Heart right ventricle (tissue), 16 donors: ENCODE results near the gene TMEM63C. TPM values are rescaled to one million over a fixed set of nuclear protein-coding genes. Genes with fewer than 3 reads are reported as not detected.

ENCODE experiments used
- ATAC-seq, 8 donors: fragments of 200-7000 bp; cut with Tn5 transposase; one replicate each; pipeline ENCODE4 v1.9.1; 2020; ENCODE audit warnings: mild to moderate bottlenecking in 8 of 8, moderate library complexity in 8 of 8, moderate number of reproducible peaks in 1 of 8
- DNase-seq, 2 donors: peaks; one replicate each; pipeline ENCODE4 v3.0.0-alpha.2; 2020
- H3K27ac ChIP-seq, 10 donors: fragments of 200-600 bp; sonication (generic) in 2 of 10; one replicate each; pipeline versions ENCODE4 v1.5.0 to v1.8.0; 2020 to 2022; ENCODE audit warnings: mild to moderate bottlenecking in 3 of 10
- H3K27me3 ChIP-seq, 7 donors: fragments of 200-600 bp; one replicate each; pipeline ENCODE4 v1.8.0; 2021 to 2022; ENCODE audit warnings: mild to moderate bottlenecking in 2 of 7
- H3K36me3 ChIP-seq, 9 donors: fragments of 200-600 bp; sonication (generic) in 1 of 9; one replicate each; pipeline versions ENCODE4 v1.5.0 to v1.8.0; 2020 to 2022; ENCODE audit warnings: mild to moderate bottlenecking in 2 of 9
- H3K4me1 ChIP-seq, 9 donors: fragments of 200-600 bp; sonication (generic) in 1 of 9; one replicate each; pipeline versions ENCODE4 v1.5.0 to v1.8.0; 2020 to 2022; ENCODE audit warnings: mild to moderate bottlenecking in 4 of 9
- H3K4me3 ChIP-seq, 10 donors: fragments of 200-600 bp; sonication (generic) in 2 of 10; one replicate each; pipeline versions ENCODE4 v1.5.0 to v1.8.0; 2020 to 2022; ENCODE audit warnings: mild to moderate bottlenecking in 7 of 10, moderate library complexity in 2 of 10
- H3K9me3 ChIP-seq, 11 donors: fragments of 200-600 bp in 10 of 11; sonication (generic) in 2 of 11; one replicate each; pipeline versions ENCODE4 v1.5.0 to v1.8.0; 2013 to 2022; ENCODE audit warnings: mild to moderate bottlenecking in 2 of 11, control low read depth in 1 of 11, moderate library complexity in 1 of 11
- CTCF ChIP-seq, 9 donors: fragments of 200-600 bp; sonication (generic) in 2 of 9; IDR thresholded peaks; one replicate each; pipeline versions ENCODE4 v1.5.0 to v1.8.0; 2021 to 2022; ENCODE audit warnings: antibody characterized with exemption in 9 of 9, mild to moderate bottlenecking in 5 of 9, moderate library complexity in 1 of 9
- WGBS, 2 donors: extraction: QIAGEN DNeasy Blood & Tissue Kit; methylation state at CpG; one replicate each; pipeline ENCODE4 v1.1.7; 2013; ENCODE audit warnings: inconsistent platforms in 1 of 2; 5-methylcytosine and 5-hydroxymethylcytosine counted together
- intact Hi-C, 10 donors: fragments of 100-400 bp; cut with DNase I; formaldehyde crosslinking; loops; one replicate each; pipeline versions ENCODE4 v1.11.1 to v1.14.2; 2022
- polyA plus RNA-seq, 2 donors: library from polyadenylated mRNA; stranded (reverse); fragments of 200-250 nt; gene quantifications; one replicate each; pipeline ENCODE4 v1.2.3, GENCODE V29; 2013
- total RNA-seq, 10 donors: library from RNA; stranded (reverse); fragmentation: NEBNext Ultra II Directional in 3 of 10; extraction: Animal tissue kit (Norgen Biotek cat#: 25700) in 3 of 10; gene quantifications; one replicate each; pipeline versions ENCODE4 v1.2.1 to v1.2.4, GENCODE V29; 2021 to 2023
- donor health status: Arrhythmogenic right ventricular cardiomyopathy.
- donor health status: ischemic (EF 13 %, LVEDD 7.1; RV severe dilation, severe dysfunction).
- donor health status: healthy with polysubstance abuse.
- donor health status: DM: no; HTN: yes; CAD: no.
- donor health status: DM: no; HTN: no; CAD: no.
- donor health status: ischemic (EF 25% LVEDD 6.9; RV normal size, moderate dysfunction).
- donor health status: ischemic (EF 25% LVEDD 5.7; RV mildly dilated, moderate dysfunction).
- donor health status: healthy.
- donor health status: DM: yes; HTN: yes; CAD: no.
- donor health status: Ischemic cardiomyopathy.
- donor health status: ischemic (EF 35%, LVEDD 5.7; RV mildly dilated, moderate dysfunction).
- donor health status: nonischemic (EF 11% LVEDD 7.7; RV severe dilation, severe dysfunction).
- donor health status: DM: yes; HTN: yes; CAD: no.
- donor health status: PGD.
- donor health status: ischemic (EF 29% LVEDD 5.4; RV normal size, mild dysfunction).
- donor health status: nonischemic (EF 23%, LVEDD 6.1; RV moderate dilation, normal function).

The TMEM63C gene
- total and polyA plus RNA-seq, 12 donors: under 0.01 to 7.2 (median 0.53) TPM

GRCh38 chr14:77187649-77188012 is 6.0 kb downstream of the TMEM63C start:
- intact Hi-C loops: no loop called here
- WGBS, 2 donors: 56 to 58% methylated on average over 3 of the region's 3 CpGs
- ATAC-seq: peak in 1 of 8 donors; percentile 22
- Histone ChIP-seq H3K4me3 (no peak overlapping the region), H3K4me1 (peaks cover 0 to 5% (median 0%) of the 10 kb centered on the region in 9 donors), H3K27me3 (peaks cover 0 to 36% (median 22%) of the 10 kb centered on the region in 7 donors), H3K9me3 (no peaks in the 10 kb centered on the region), H3K36me3 (no peaks in the 10 kb centered on the region), H3K27ac (no peak overlapping the region)
- no peak for DNase-seq
- no peak for TF ChIP-seq CTCF (IDR thresholded peaks at IDR 0.05)

DNA sequence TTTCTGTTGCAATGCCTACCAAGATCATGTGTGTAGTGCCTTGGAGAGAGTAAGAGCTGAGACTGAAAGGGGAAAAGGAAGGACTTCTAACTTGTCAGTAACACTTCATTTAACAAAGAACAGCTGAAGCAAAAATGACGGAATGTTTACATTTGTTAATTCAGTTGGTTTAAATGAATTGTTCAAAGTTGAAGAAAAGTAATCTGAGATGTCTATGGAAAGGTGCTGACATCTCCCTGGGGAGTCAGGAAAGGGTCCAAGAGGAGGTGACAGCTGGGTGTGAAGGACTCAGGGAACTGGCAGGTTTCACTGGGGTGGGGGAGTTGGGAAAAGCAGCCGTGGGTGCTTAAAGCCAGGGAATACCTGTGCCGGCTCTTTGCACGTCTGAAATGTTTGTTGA is 7.9 kb downstream of the TMEM63C start:
- Histone ChIP-seq H3K27ac (no peak overlapping the region), H3K4me3 (no peak overlapping the region), H3K27me3 (peaks cover 0 to 21% (median 5%) of the 10 kb centered on the region in 7 donors), H3K4me1 (peaks cover 0 to 5% (median 0%) of the 10 kb centered on the region in 9 donors), H3K36me3 (no peaks in the 10 kb centered on the region), H3K9me3 (no peaks in the 10 kb centered on the region)
- intact Hi-C loops: no loop called here
- no peak for DNase-seq
- no peak for ATAC-seq
- WGBS, 2 donors: 35 to 37% methylated on average over 4 of the region's 4 CpGs
- no peak for TF ChIP-seq CTCF (IDR thresholded peaks at IDR 0.05)

GRCh38 chr14:77190977-77191376 is 9.4 kb downstream of the TMEM63C start:
- H3K36me3 ChIP-seq: no peaks in the 10 kb centered on the region
- DNase-seq (no peak), ATAC-seq (no peak)
- WGBS, 2 donors: 67 to 69% methylated on average over 1 of the region's 1 CpG
- TF ChIP-seq CTCF (IDR thresholded peaks at IDR 0.05): no peak
- H3K27me3 ChIP-seq: peaks cover 0 to 30% (median 7%) of the 10 kb centered on the region in 7 donors
- no peak overlapping the region for H3K4me3 ChIP-seq
- intact Hi-C loops: no loop called here
- no peak overlapping the region for H3K27ac ChIP-seq
- peaks cover 0 to 5% (median 0%) of the 10 kb centered on the region in 9 donors for H3K4me1 ChIP-seq
- no peaks in the 10 kb centered on the region for H3K9me3 ChIP-seq

DNA sequence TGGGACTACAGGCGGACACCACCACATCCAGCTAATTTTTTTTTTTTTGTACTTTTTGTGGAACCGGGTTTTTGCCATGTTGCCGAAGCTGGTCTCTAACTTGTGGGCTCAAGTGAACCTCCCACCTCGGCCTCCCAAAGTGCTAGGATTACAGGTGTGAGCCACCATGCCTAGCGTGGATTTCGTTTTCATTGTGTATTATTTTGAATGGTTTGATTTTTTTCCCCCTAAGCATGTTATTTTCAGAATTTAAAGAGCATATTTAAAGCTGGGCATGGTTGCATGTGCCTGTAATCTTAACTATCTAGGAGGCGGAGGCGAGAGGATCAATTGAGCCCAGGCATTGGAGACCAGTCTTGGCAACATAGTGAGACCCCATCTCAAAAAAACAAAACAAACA is 13.1 kb downstream of the TMEM63C start:
- H3K27ac ChIP-seq: no peak overlapping the region
- 88 to 92% methylated on average over 8 of the region's 8 CpGs for WGBS, 2 donors
- DNase-seq (no peak), ATAC-seq (no peak)
- H3K27me3 ChIP-seq: peaks cover 0 to 45% (median 11%) of the 10 kb centered on the region in 7 donors
- no peaks in the 10 kb centered on the region for H3K4me1 ChIP-seq
- intact Hi-C loops: no loop called here
- no peaks in the 10 kb centered on the region for H3K9me3 ChIP-seq
- no peaks in the 10 kb centered on the region for H3K36me3 ChIP-seq
- no peak for TF ChIP-seq CTCF (IDR thresholded peaks at IDR 0.05)
- H3K4me3 ChIP-seq: no peak overlapping the region
